ACC112 (cell line): ENCODE measurements around the gene ACP4.

Experiments used
- H2AFZ ChIP-seq: fragments of 200-600 bp; sonication (generic); one replicate; pipeline ENCODE4 v1.6.0; 2017; ENCODE audit warnings: antibody characterized with exemption, low read length; ENCODE audit not compliant: unreplicated experiment
- H3K27ac ChIP-seq: fragments of 200-600 bp; sonication (generic); 2 replicates; pipeline ENCODE4 v1.5.1; 2014; ENCODE audit warnings: low read depth, mild to moderate bottlenecking, antibody characterized with exemption, low read length, moderate library complexity
- H3K27me3 ChIP-seq: fragments of 200-600 bp; sonication (generic); 2 replicates; pipeline ENCODE4 v1.6.1; 2014; ENCODE audit warnings: mild to moderate bottlenecking, antibody characterized with exemption, low read length, moderate library complexity, mixed read lengths; ENCODE audit not compliant: insufficient read depth
- H3K36me3 ChIP-seq: fragments of 200-600 bp; sonication (generic); 2 replicates; pipeline ENCODE4 v1.6.1; 2016; ENCODE audit warnings: mild to moderate bottlenecking, antibody characterized with exemption, low read length, moderate library complexity, mixed read lengths; ENCODE audit not compliant: insufficient read depth
- H3K4me1 ChIP-seq: fragments of 200-600 bp; sonication (generic); one replicate; pipeline ENCODE4 v1.6.1; 2016; ENCODE audit warnings: low read length, mixed read lengths; ENCODE audit not compliant: insufficient read depth, unreplicated experiment, control insufficient read depth
- H3K4me3 ChIP-seq: fragments of 200-600 bp; sonication (generic); 2 replicates; pipeline ENCODE4 v1.5.1; 2014; ENCODE audit warnings: mild to moderate bottlenecking, low read depth, low read length
- H3K79me2 ChIP-seq: fragments of 200-600 bp; sonication (generic); one replicate; pipeline ENCODE4 v1.6.0; 2016; ENCODE audit warnings: low read length; ENCODE audit not compliant: control insufficient read depth, unreplicated experiment, insufficient read depth

Gene ACP4

GRCh38 chr19:50814883-50815282, 24.7 kb downstream of the ACP4 start:
- H3K27ac ChIP-seq = no peak overlapping the region

GRCh38 chr19:50815439-50815838, 25.2 kb downstream of the ACP4 start:
- Histone ChIP-seq H3K79me2 (no peaks in the 10 kb centered on the region), H3K27ac (no peak overlapping the region), H3K4me1 (no peaks in the 10 kb centered on the region), H3K36me3 (no peaks in the 10 kb centered on the region), H3K4me3 (no peak overlapping the region), H3K27me3 (peaks cover 45% of the 10 kb centered on the region), H2AFZ (no peak overlapping the region)

More at GRCh38 chr19:50814883-50815282, 24.7 kb downstream of the ACP4 start:
- Histone ChIP-seq H3K4me3 (no peak overlapping the region), H3K27me3 (peaks cover 40% of the 10 kb centered on the region), H3K4me1 (no peaks in the 10 kb centered on the region), H2AFZ (no peak overlapping the region), H3K36me3 (no peaks in the 10 kb centered on the region), H3K79me2 (no peaks in the 10 kb centered on the region)

- no peaks in the 10 kb centered on the region for H3K36me3 ChIP-seq
- H2AFZ ChIP-seq = peak overlapping the region; percentile 81
- peaks cover 69% of the 10 kb centered on the region for H3K27me3 ChIP-seq
- H3K4me1 ChIP-seq = no peaks in the 10 kb centered on the region
- H3K4me3 ChIP-seq = peak overlapping the region; percentile 75
- H3K79me2 ChIP-seq = no peaks in the 10 kb centered on the region
- H3K27ac ChIP-seq = no peak overlapping the region
These were observed 28.0 kb downstream of the ACP4 start for GRCh38 chr19:50817941-50818858.

GRCh38 chr19:50818859-50819472, 28.8 kb downstream of the ACP4 start:
- Histone ChIP-seq H3K27me3 (peaks cover 69% of the 10 kb centered on the region), H3K36me3 (no peaks in the 10 kb centered on the region), H3K4me3 (no peak overlapping the region), H3K79me2 (no peaks in the 10 kb centered on the region), H3K27ac (no peak overlapping the region), H2AFZ (no peak overlapping the region), H3K4me1 (no peaks in the 10 kb centered on the region)

DNA sequence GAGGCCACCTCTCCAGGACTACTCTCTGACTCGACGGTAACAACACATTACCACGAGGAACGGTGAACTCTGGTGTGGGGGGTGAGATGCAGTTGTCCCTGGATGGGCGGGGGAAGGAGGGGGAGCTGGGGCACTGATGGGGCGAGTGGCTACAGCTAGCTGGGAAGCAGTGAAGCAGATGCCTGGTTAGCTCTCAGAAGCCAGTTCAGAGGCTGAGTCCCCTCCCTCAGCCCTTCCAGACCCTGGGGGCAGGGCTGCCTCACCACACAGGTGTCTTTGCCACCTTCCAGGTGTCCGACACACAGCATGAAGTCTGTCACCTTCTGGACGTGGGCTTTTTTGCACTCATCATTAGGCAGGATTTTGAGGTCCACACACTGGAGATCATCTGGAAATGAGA, 29.4 kb downstream of the ACP4 start:
- Histone ChIP-seq H3K79me2 (no peaks in the 10 kb centered on the region), H2AFZ (no peak overlapping the region), H3K36me3 (no peaks in the 10 kb centered on the region), H3K4me1 (no peaks in the 10 kb centered on the region), H3K27ac (no peak overlapping the region), H3K27me3 (peaks cover 68% of the 10 kb centered on the region), H3K4me3 (no peak overlapping the region)

GRCh38 chr19:50820086-50820485, 29.9 kb downstream of the ACP4 start:
- no peaks in the 10 kb centered on the region for H3K4me1 ChIP-seq
- peaks cover 63% of the 10 kb centered on the region for H3K27me3 ChIP-seq
- no peaks in the 10 kb centered on the region for H3K79me2 ChIP-seq
- no peak overlapping the region for H2AFZ ChIP-seq
- H3K27ac ChIP-seq = no peak overlapping the region
- H3K4me3 ChIP-seq = peak overlapping the region; percentile 16; the same call in 1 of the 2 replicates
- no peaks in the 10 kb centered on the region for H3K36me3 ChIP-seq

DNA sequence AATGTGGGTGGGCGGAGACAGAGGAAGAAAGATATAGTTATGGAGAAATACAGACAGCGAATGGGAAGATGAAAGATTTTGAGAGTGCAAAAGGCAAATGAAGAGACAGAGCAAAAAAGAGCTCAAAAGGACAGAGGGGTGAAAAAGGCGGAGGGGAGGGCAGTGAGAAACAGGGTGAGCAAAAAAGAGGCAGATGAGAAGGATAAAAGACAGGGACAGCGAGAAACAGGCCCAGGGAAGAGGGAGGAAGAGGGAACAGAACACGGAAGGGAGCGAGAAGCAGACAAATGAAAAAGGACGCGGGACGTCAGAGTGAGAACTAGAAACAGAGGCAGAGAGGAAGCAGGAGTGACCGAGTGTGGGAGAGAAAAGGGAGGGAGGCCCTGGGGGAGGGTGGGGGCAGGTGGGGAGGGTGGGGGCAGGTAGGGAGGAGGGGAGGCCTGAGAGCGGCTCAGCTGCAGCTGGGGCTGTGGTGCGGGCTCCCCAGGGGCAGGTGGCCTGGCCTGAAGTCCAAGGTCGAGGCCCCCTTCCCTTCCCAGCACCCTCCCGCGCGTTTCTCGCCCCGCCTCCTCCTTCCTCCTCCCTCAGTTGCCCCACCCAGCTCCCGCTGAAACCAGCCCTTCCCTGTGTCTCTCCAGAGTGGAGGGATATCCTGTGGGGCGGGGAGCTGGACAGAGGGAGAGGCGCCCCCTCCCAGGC, 30.5 kb downstream of the ACP4 start:
- H3K4me1 ChIP-seq = no peaks in the 10 kb centered on the region
- peaks cover 63% of the 10 kb centered on the region for H3K27me3 ChIP-seq
- H3K27ac ChIP-seq = no peak overlapping the region
- no peak overlapping the region for H2AFZ ChIP-seq
- no peaks in the 10 kb centered on the region for H3K79me2 ChIP-seq
- peak overlapping the region; percentile 16; the same call in 1 of the 2 replicates for H3K4me3 ChIP-seq
- no peaks in the 10 kb centered on the region for H3K36me3 ChIP-seq

GRCh38 chr19:50821248-50821612, 31.0 kb downstream of the ACP4 start:
- H3K79me2 ChIP-seq = no peaks in the 10 kb centered on the region
- H3K36me3 ChIP-seq = no peaks in the 10 kb centered on the region
- H3K27me3 ChIP-seq = peaks cover 63% of the 10 kb centered on the region
- H2AFZ ChIP-seq = no peak overlapping the region
- no peak overlapping the region for H3K27ac ChIP-seq
- H3K4me3 ChIP-seq = no peak overlapping the region
- no peaks in the 10 kb centered on the region for H3K4me1 ChIP-seq

DNA sequence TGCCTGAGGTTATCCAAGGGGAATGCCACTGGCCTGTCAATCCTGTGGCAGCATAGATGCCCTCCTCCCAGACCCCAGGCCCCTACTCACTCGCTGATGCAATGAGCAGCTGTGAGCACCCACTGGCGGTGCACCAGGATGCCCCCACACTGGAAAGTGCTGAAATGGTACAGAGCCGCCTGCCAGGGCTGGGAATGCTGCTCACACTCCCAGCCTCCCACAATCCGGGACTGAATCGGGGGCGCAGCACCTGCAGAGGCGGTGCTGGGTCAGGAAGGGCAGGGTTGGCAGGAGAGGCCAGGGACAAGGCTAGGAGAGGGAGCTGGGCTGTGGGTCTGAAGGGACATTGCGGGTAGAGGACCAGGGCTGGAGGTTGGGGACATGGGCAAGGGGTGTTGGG, 31.4 kb downstream of the ACP4 start:
- Histone ChIP-seq H3K4me1 (no peaks in the 10 kb centered on the region), H3K79me2 (no peaks in the 10 kb centered on the region), H3K36me3 (no peaks in the 10 kb centered on the region), H3K27me3 (peaks cover 61% of the 10 kb centered on the region), H2AFZ (no peak overlapping the region), H3K4me3 (no peak overlapping the region), H3K27ac (no peak overlapping the region)

DNA sequence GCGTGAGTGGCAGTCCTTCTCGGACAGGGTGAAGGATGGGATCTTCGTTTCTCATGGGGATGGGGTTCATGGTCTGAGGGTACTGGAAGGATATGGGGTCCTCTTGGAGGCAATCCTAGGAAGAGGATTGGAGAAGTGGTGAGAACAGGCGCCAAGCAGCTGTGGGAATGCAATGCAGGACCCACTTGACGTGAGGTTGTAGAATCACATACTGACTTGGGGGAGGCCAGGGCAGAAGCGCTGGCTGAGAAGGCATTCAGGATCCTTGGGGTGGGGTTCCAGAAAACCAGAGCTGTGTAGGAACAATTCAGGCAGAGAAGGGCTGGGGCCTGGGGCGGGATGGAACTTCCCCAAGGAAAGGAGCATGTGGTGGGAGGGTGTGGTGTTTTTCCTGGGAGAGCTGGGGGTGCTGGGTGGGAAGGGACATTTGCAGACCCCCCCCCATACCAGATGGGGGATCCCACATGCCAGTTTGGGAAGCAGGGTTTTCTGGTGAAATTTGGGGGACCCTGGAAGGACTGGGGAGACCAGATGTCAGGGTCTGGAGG, 32.5 kb downstream of the ACP4 start:
- Histone ChIP-seq H3K36me3 (no peaks in the 10 kb centered on the region), H3K27ac (no peak overlapping the region), H3K27me3 (peaks cover 61% of the 10 kb centered on the region), H3K79me2 (no peaks in the 10 kb centered on the region), H3K4me3 (no peak overlapping the region), H2AFZ (no peak overlapping the region), H3K4me1 (no peaks in the 10 kb centered on the region)
